SK-N-SH treated with all-trans-retinoic acid at 6 μM for 48 hours (cell line): ENCODE data around the gene OLFM1.

Source experiments
- ATAC-seq: fragments of 200-7000 bp; cut with Tn5 transposase; 3 replicates; pipeline ENCODE4 v1.9.1; 2020; ENCODE audit warnings: mild to moderate bottlenecking, moderate library complexity
- ARNTL ChIP-seq: fragments of 450-650 bp; formaldehyde crosslinking; IDR thresholded peaks from 2 replicates; pipeline ENCODE4 v1.5.0; 2020; ENCODE audit warnings: low read depth, mild to moderate bottlenecking, moderate library complexity, borderline replicate concordance
- BACH2 ChIP-seq: fragments of 250-450 bp; sonication (Bioruptor Pico); IDR thresholded peaks from 2 replicates; pipeline ENCODE4 v1.9.0; 2021; ENCODE audit warnings: mild to moderate bottlenecking, borderline replicate concordance
- CREB5 ChIP-seq: fragments of 250-450 bp; sonication (Bioruptor Pico); IDR thresholded peaks from 2 replicates; pipeline ENCODE4 v1.5.1; 2020; ENCODE audit warnings: low read depth, mild to moderate bottlenecking, moderate library complexity
- ESRRG ChIP-seq: fragments of 250-450 bp; sonication (Bioruptor Pico); IDR thresholded peaks from 2 replicates; pipeline ENCODE4 v1.6.1; 2021; ENCODE audit warnings: mild to moderate bottlenecking
- GLIS3 ChIP-seq: fragments of 250-450 bp; sonication (Bioruptor Pico); IDR thresholded peaks from 2 replicates; pipeline ENCODE4 v1.5.0; 2020; ENCODE audit warnings: mild to moderate bottlenecking, moderate library complexity
- ISL1 ChIP-seq: fragments of 250-450 bp; sonication (Bioruptor Pico); IDR thresholded peaks from 2 replicates; pipeline ENCODE4 v2.1.2; 2022; ENCODE audit warnings: mild to moderate bottlenecking, moderate library complexity
- OSR1 ChIP-seq: fragments of 250-450 bp; sonication (Bioruptor Pico); IDR thresholded peaks from 2 replicates; pipeline ENCODE4 v1.8.0; 2022; ENCODE audit warnings: moderate library complexity, mild to moderate bottlenecking, inconsistent platforms
- PPARA ChIP-seq: fragments of 250-450 bp; sonication (Bioruptor Pico); IDR thresholded peaks from 2 replicates; pipeline ENCODE4 v1.5.0; 2020; ENCODE audit warnings: mild to moderate bottlenecking, borderline replicate concordance
- RARB ChIP-seq: fragments of 250-450 bp; sonication (Bioruptor Pico); IDR thresholded peaks from 2 replicates; pipeline ENCODE4 v1.8.0; 2021; ENCODE audit warnings: mild to moderate bottlenecking, moderate library complexity
- SNAI2 ChIP-seq: fragments of 250-450 bp; sonication (Bioruptor Pico); IDR thresholded peaks from 2 replicates; pipeline ENCODE4 v1.5.0; 2020; ENCODE audit warnings: mild to moderate bottlenecking, moderate library complexity
- TOX ChIP-seq: fragments of 250-450 bp; sonication (Bioruptor Pico); IDR thresholded peaks from 2 replicates; pipeline ENCODE4 v1.8.0; 2021; ENCODE audit warnings: mild to moderate bottlenecking, moderate library complexity, borderline replicate concordance
- TSHZ2 ChIP-seq: fragments of 250-450 bp; sonication (Bioruptor Pico); IDR thresholded peaks from 2 replicates; pipeline ENCODE4 v1.5.0; 2020; ENCODE audit warnings: mild to moderate bottlenecking, moderate library complexity
- ZC3H10 ChIP-seq: fragments of 250-450 bp; sonication (Bioruptor Pico); IDR thresholded peaks from 2 replicates; pipeline ENCODE4 v1.5.1; 2021; ENCODE audit warnings: mild to moderate bottlenecking, moderate library complexity
- ZFP3 ChIP-seq: fragments of 250-450 bp; sonication (Bioruptor Pico); IDR thresholded peaks from 2 replicates; pipeline ENCODE4 v1.5.0; 2020; ENCODE audit warnings: mild to moderate bottlenecking, moderate library complexity
- ZFP30 ChIP-seq: fragments of 450-650 bp; formaldehyde crosslinking; IDR thresholded peaks from 2 replicates; pipeline ENCODE4 v1.5.0; 2022; ENCODE audit warnings: mild to moderate bottlenecking, moderate library complexity
- ZNF565 ChIP-seq: fragments of 450-650 bp; formaldehyde crosslinking; conservative IDR thresholded peaks from 2 replicates; pipeline ENCODE4 v1.5.0; 2020; ENCODE audit warnings: low read depth, mild to moderate bottlenecking, moderate library complexity
- ZNF70 ChIP-seq: fragments of 450-650 bp; formaldehyde crosslinking; IDR thresholded peaks from 2 replicates; pipeline ENCODE4 v1.5.0; 2020; ENCODE audit warnings: mild to moderate bottlenecking, moderate library complexity
- ZNF8 ChIP-seq: fragments of 450-650 bp; formaldehyde crosslinking; IDR thresholded peaks from 2 replicates; pipeline ENCODE4 v1.5.0; 2020; ENCODE audit warnings: mild to moderate bottlenecking, moderate library complexity
- TF ChIP-seq, protein P1 (sequence below): fragments of 250-450 bp; sonication (Bioruptor Pico); IDR thresholded peaks from 2 replicates; pipeline ENCODE4 v1.5.1; 2021; ENCODE audit warnings: mild to moderate bottlenecking, moderate library complexity
- TF ChIP-seq, protein P2 (sequence below): fragments of 250-450 bp; sonication (Bioruptor Pico); IDR thresholded peaks from 2 replicates; pipeline ENCODE4 v1.8.0; 2021; ENCODE audit warnings: low read depth, mild to moderate bottlenecking, moderate library complexity, borderline replicate concordance

Gene OLFM1

GRCh38 chr9:135077497-135078200 lies 9.8 kb upstream of the OLFM1 start:
- no peak for ATAC-seq
- TF ChIP-seq ZNF565 (no peak), OSR1 (CRISPR knock-in tag) (no peak), PPARA (CRISPR knock-in tag) (no peak), ZC3H10 (CRISPR knock-in tag) (no peak), ZFP3 (CRISPR knock-in tag) (no peak), CREB5 (no peak), TSHZ2 (CRISPR knock-in tag) (no peak), ZFP30 (CRISPR knock-in tag) (no peak), TOX (CRISPR knock-in tag) (no peak)
- TF ChIP-seq, protein P1, sequence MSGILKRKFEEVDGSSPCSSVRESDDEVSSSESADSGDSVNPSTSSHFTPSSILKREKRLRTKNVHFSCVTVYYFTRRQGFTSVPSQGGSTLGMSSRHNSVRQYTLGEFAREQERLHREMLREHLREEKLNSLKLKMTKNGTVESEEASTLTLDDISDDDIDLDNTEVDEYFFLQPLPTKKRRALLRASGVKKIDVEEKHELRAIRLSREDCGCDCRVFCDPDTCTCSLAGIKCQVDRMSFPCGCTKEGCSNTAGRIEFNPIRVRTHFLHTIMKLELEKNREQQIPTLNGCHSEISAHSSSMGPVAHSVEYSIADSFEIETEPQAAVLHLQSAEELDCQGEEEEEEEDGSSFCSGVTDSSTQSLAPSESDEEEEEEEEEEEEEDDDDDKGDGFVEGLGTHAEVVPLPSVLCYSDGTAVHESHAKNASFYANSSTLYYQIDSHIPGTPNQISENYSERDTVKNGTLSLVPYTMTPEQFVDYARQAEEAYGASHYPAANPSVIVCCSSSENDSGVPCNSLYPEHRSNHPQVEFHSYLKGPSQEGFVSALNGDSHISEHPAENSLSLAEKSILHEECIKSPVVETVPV, result no peak
- TF ChIP-seq, protein P2, sequence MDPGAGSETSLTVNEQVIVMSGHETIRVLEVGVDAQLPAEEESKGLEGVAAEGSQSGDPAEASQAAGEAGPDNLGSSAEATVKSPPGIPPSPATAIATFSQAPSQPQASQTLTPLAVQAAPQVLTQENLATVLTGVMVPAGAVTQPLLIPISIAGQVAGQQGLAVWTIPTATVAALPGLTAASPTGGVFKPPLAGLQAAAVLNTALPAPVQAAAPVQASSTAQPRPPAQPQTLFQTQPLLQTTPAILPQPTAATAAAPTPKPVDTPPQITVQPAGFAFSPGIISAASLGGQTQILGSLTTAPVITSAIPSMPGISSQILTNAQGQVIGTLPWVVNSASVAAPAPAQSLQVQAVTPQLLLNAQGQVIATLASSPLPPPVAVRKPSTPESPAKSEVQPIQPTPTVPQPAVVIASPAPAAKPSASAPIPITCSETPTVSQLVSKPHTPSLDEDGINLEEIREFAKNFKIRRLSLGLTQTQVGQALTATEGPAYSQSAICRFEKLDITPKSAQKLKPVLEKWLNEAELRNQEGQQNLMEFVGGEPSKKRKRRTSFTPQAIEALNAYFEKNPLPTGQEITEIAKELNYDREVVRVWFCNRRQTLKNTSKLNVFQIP (CRISPR knock-in tag), result no peak
- TF ChIP-seq, all 23 proteins: peak for 0

DNA sequence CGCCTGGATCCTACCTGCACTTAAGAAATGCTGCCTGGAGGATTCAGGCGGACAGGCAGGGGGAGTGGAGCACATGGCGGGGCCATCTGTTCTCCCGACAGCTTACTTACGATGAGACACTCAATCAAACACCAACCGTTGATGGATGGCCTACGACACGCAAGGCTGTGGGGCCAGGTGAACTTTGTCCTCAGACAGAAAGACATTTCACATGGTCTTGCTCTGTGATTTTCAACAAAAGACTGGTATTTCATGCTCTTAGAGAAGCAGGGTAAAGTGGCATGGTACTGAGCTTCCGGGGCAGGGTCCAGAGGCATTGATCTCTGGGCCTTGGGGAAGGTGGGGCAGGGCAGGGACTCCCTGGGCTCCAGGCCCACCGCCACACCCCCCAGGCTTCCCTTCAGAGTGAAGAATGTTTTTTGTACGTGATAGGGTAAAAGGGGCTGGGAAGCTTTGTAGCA lies 9.1 kb upstream of the OLFM1 start:
- no peak for ATAC-seq
- TF ChIP-seq ESRRG (CRISPR knock-in tag) (no peak), ARNTL (CRISPR knock-in tag) (no peak), PPARA (CRISPR knock-in tag) (no peak), RARB (CRISPR knock-in tag) (no peak)

DNA sequence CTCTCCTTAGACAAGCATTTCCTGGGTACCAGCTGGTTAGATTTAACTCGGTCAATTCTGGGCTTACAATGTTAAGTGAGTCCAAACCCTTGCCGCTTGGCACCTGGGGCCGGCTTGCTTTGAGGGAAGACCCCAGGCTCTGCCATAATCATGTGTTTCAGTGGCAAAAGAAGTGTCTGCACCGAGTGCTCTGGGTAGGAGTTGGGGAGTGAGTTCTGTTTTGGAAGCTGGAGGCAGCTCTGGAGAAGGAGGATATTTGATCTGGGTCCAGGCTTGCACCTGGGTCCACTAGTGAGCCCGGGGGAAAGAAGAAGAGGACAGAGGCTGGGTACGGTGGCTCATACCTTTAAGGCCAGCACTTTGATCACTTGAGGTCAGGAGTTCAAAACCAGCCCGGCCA lies 8.4 kb upstream of the OLFM1 start:
- TF ChIP-seq PPARA (CRISPR knock-in tag) (no peak), TSHZ2 (CRISPR knock-in tag) (no peak), SNAI2 (CRISPR knock-in tag) (no peak), GLIS3 (no peak), ARNTL (CRISPR knock-in tag) (no peak), ISL1 (CRISPR knock-in tag) (no peak), BACH2 (CRISPR knock-in tag) (no peak), ZFP3 (CRISPR knock-in tag) (no peak), ESRRG (CRISPR knock-in tag) (no peak), RARB (CRISPR knock-in tag) (no peak), TOX (CRISPR knock-in tag) (no peak), ZNF8 (CRISPR knock-in tag) (no peak), ZNF70 (no peak)
- TF ChIP-seq, protein P1, result no peak

More for the DNA sequence above, 8.4 kb upstream of the OLFM1 start:
- no peak for ATAC-seq
